ENCODE measurements around the gene ULK4. TPM values are rescaled to one million over a fixed set of nuclear protein-coding genes. Genes with fewer than 3 reads are reported as not detected.
"Not testable (repeated sequence)": the region's sequence is repeated elsewhere in the genome, so short reads cannot be mapped to it uniquely, and the experiment has no call there.

Gene ULK4
- total RNA-seq, 4 donors from 2014 or later, result 2.0 to 3.0 (median 2.3) TPM

DNA sequence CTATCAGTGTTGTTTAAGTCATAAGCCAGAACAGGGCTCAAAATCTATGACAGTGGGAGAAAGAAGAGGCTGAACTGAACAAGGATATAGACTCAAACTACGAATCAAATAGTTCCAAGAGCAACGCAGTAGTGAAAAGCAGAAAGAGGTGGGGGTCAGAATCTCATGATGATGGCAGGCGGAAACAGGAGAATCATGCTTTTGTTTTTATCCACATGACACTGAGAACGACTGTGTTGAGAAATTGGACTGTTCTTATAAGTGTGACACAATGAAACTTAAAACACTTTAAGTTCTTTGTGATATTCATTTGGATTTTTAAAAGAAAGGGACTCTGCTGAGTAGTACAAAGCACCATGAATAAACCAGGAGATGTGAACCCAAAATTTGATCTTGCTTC lies 309.4 kb downstream of the ULK4 start:
- TF ChIP-seq, protein P1, sequence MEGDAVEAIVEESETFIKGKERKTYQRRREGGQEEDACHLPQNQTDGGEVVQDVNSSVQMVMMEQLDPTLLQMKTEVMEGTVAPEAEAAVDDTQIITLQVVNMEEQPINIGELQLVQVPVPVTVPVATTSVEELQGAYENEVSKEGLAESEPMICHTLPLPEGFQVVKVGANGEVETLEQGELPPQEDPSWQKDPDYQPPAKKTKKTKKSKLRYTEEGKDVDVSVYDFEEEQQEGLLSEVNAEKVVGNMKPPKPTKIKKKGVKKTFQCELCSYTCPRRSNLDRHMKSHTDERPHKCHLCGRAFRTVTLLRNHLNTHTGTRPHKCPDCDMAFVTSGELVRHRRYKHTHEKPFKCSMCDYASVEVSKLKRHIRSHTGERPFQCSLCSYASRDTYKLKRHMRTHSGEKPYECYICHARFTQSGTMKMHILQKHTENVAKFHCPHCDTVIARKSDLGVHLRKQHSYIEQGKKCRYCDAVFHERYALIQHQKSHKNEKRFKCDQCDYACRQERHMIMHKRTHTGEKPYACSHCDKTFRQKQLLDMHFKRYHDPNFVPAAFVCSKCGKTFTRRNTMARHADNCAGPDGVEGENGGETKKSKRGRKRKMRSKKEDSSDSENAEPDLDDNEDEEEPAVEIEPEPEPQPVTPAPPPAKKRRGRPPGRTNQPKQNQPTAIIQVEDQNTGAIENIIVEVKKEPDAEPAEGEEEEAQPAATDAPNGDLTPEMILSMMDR (IDR thresholded peaks at IDR 0.05 in 4 of 5, conservative IDR thresholded peaks at IDR 0.05 in 1 of 5), result no peak
- TF ChIP-seq POLR2A (IDR thresholded peaks at IDR 0.05), result no peak
- intact Hi-C loops (cut with DNase I; ENCODE audit: low total_unique reads) (no loop called here), in situ Hi-C loops (cut with MboI; ENCODE audit: low sequenced_read_pairs in 4 of 4) (no loop called here)
- no peaks in the 10 kb centered on the region for H3K36me3 ChIP-seq
- no peaks in the 10 kb centered on the region for H3K9me3 ChIP-seq
- no peak overlapping the region for H3K4me3 ChIP-seq
- H3K4me1 ChIP-seq, result no peaks in the 10 kb centered on the region
- DNase-seq (no peak), ATAC-seq (no peak)
- no peaks in the 10 kb centered on the region for H3K27me3 ChIP-seq
- H3K27ac ChIP-seq, result no peak overlapping the region

DNA sequence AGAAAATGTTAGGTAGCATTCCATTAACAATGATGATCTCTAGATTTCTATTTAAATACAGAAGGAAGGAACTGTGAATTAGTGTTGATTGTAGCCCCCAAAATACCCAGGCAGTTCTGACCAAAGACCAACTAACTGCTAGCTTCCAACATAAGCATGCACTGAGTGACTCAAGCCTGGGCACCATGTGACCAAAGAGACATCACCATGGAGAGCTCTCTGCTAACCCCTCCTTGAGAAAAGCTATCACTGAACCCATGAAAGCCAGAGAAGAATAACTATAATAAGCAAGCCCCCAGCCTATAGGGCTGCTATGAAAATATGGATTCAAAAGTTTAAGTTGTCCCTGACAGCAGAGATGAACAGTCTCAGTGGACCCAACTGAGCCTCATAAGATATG lies 310.2 kb downstream of the ULK4 start:
- in situ Hi-C loops (cut with MboI; ENCODE audit: low sequenced_read_pairs in 4 of 4), result no loop called here
- no peak for ATAC-seq
- TF ChIP-seq POLR2A (IDR thresholded peaks at IDR 0.05), result no peak
- TF ChIP-seq, protein P1 (IDR thresholded peaks at IDR 0.05 in 4 of 5, conservative IDR thresholded peaks at IDR 0.05 in 1 of 5), result no peak

DNA sequence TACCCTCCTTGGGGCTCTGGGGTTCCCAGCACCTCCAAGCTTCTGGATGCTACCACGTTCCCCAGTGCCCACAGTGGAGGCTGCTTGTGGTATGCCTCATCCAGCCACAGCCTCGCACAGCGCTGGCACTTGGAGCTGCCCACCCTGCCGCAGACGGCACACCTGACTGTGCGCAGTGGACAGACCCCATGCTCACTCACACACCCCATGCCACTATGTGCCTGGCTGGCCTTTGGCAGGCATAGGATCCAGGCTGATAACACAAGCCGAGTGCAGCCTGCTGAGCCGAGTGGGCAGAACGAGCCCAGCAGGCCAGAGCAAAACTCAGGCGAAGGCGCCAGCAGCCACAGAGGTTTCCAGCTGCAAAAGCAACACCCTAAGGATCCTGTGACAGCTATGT lies 311.5 kb downstream of the ULK4 start:
- no peaks in the 10 kb centered on the region for H3K9me3 ChIP-seq
- TF ChIP-seq, protein P1 (IDR thresholded peaks at IDR 0.05 in 4 of 5, conservative IDR thresholded peaks at IDR 0.05 in 1 of 5), result no peak
- TF ChIP-seq POLR2A (IDR thresholded peaks at IDR 0.05), result no peak
- DNase-seq (no peak), ATAC-seq (no peak)
- H3K4me1 ChIP-seq, result no peaks in the 10 kb centered on the region
- no peaks in the 10 kb centered on the region for H3K27me3 ChIP-seq
- intact Hi-C loops (cut with DNase I; ENCODE audit: low total_unique reads) (no loop called here), in situ Hi-C loops (cut with MboI; ENCODE audit: low sequenced_read_pairs in 4 of 4) (no loop called here)
- no peak overlapping the region for H3K27ac ChIP-seq
- no peak overlapping the region for H3K4me3 ChIP-seq
- no peaks in the 10 kb centered on the region for H3K36me3 ChIP-seq

More for the DNA sequence above, 310.2 kb downstream of the ULK4 start:
- Histone ChIP-seq H3K27ac (no peak overlapping the region), H3K36me3 (no peaks in the 10 kb centered on the region), H3K27me3 (no peaks in the 10 kb centered on the region), H3K4me1 (no peaks in the 10 kb centered on the region), H3K4me3 (no peak overlapping the region), H3K9me3 (no peaks in the 10 kb centered on the region)
- DNase-seq, result no peak
- intact Hi-C loops (cut with DNase I; ENCODE audit: low total_unique reads), result no loop called here

DNA sequence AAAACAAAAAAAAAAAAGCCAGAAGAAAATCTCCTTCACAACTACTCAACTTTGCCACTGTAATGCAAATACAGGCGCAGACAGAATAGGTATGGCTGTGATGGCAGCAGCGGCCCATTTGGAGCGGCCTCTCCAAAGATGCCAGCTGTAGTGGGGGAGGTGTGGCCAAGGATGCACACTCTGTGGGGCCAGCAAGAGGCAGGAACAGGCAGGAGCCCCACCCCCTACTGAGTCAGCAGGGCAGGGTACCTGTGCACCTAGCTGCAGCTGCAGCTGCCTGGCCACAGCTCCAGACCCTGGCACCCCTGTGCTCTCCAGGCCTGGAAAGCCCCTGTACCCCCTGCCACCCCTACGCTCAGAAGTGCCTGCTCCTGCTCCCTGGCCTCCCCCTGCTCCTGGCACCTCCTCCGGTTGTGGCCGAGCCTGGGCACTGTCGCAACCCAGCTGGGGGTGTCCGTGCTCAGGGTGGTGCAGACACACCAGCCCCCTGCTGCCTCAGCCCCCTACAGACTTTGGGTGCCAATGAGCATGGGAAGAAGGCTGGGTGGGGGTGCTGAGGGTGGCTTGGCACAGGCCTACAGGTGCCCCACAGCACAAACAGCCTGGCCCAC lies 312.7 kb downstream of the ULK4 start:
- Histone ChIP-seq H3K27ac (no peak overlapping the region), H3K27me3 (no peaks in the 10 kb centered on the region), H3K4me1 (no peaks in the 10 kb centered on the region), H3K4me3 (no peak overlapping the region), H3K9me3 (no peaks in the 10 kb centered on the region), H3K36me3 (no peaks in the 10 kb centered on the region)
- ATAC-seq, result no peak
- in situ Hi-C loops (cut with MboI; ENCODE audit: low sequenced_read_pairs in 4 of 4), result no loop called here
- no peak for DNase-seq
- TF ChIP-seq POLR2A (IDR thresholded peaks at IDR 0.05), result no peak
- TF ChIP-seq, protein P1 (IDR thresholded peaks at IDR 0.05 in 4 of 5, conservative IDR thresholded peaks at IDR 0.05 in 1 of 5), result no peak
- intact Hi-C loops (cut with DNase I; ENCODE audit: low total_unique reads), result no loop called here

DNA sequence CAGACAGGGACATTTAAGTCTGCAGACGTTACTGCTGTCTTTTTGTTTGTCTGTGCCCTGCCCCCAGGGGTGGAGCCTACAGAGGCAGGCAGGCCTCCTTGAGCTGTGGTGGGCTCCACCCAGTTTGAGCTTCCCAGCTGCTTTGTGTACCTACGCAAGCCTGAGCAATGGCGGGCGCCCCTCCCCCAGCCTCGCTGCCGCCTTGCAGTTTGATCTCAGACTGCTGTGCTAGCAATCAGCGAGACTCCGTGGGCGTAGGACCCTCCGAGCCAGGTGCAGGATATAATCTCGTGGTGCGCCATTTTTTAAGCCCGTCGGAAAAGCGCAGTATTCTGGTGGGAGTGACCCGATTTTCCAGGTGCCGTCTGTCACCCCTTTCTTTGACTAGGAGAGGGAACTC lies 314.2 kb downstream of the ULK4 start:
- H3K27ac ChIP-seq; DNase-seq; ATAC-seq; H3K4me1 ChIP-seq; H3K27me3 ChIP-seq; H3K36me3 ChIP-seq; intact Hi-C loops (cut with DNase I; ENCODE audit: low total_unique reads); H3K4me3 ChIP-seq; H3K9me3 ChIP-seq; in situ Hi-C loops (cut with MboI; ENCODE audit: low sequenced_read_pairs in 4 of 4): not testable (repeated sequence)

Measured in gastrocnemius medialis (tissue), 4 donors.